Activated CD4-positive, alpha-beta T cell treated with anti-CD3 and anti-CD28 coated beads, Interleukin-2, amount 10 ng/mL, durations not matched to agents 7 days and 5 days (primary cell): ENCODE data around the gene SERPINB5. TPM values are rescaled to one million over a fixed set of nuclear protein-coding genes. Genes with fewer than 3 reads are reported as not detected.

Experiments
- CTCF ChIA-PET: fragments of 350-600 bp; sonication (Branson Sonifier 250); formaldehyde crosslinking; loops from one replicate; lab custom pipeline; 2021; ENCODE audit warnings: antibody characterized with exemption; lab: Charles Lee
- POLR2A ChIA-PET: fragments of 350-600 bp; sonication (Branson Sonifier 250); formaldehyde crosslinking; loops from one replicate; lab custom pipeline; 2021; ENCODE audit warnings: antibody characterized with exemption; lab: Charles Lee
- DNase-seq: peaks from one replicate; pipeline ENCODE4 v3.0.0-alpha.2; 2020
- H3K27ac Mint-ChIP-seq: one replicate; pipeline ENCODE4 v1.8.0; 2021; ENCODE audit warnings: mild to moderate bottlenecking, moderate library complexity, mixed read lengths
- H3K27me3 Mint-ChIP-seq: one replicate; pipeline ENCODE4 v1.8.0; 2021; ENCODE audit warnings: mixed read lengths
- H3K36me3 Mint-ChIP-seq: one replicate; pipeline ENCODE4 v1.8.0; 2021; ENCODE audit warnings: low read depth, mixed read lengths
- H3K4me1 Mint-ChIP-seq: one replicate; pipeline ENCODE4 v1.8.0; 2021; ENCODE audit warnings: mixed read lengths
- H3K4me3 Mint-ChIP-seq: one replicate; pipeline ENCODE4 v1.8.0; 2021; ENCODE audit warnings: mild to moderate bottlenecking, moderate library complexity, mixed read lengths
- H3K9me3 Mint-ChIP-seq: one replicate; pipeline ENCODE4 v1.8.0; 2021; ENCODE audit warnings: mixed read lengths
- total RNA-seq, 2 experiments: library from RNA; stranded (reverse); gene quantifications; one replicate each; pipeline ENCODE4 v1.2.3, GENCODE V29; 2021

SERPINB5 gene, protein sequence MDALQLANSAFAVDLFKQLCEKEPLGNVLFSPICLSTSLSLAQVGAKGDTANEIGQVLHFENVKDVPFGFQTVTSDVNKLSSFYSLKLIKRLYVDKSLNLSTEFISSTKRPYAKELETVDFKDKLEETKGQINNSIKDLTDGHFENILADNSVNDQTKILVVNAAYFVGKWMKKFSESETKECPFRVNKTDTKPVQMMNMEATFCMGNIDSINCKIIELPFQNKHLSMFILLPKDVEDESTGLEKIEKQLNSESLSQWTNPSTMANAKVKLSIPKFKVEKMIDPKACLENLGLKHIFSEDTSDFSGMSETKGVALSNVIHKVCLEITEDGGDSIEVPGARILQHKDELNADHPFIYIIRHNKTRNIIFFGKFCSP
- total RNA-seq: not detected

DNA sequence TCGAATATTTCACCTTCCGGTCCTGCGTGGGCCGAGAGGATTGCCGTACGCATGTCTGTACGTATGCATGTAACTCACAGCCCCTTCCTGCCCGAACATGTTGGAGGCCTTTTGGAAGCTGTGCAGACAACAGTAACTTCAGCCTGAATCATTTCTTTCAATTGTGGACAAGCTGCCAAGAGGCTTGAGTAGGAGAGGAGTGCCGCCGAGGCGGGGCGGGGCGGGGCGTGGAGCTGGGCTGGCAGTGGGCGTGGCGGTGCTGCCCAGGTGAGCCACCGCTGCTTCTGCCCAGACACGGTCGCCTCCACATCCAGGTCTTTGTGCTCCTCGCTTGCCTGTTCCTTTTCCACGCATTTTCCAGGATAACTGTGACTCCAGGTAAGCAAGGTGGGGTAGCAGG, at the start of gene SERPINB5:
Gene SERPINB5, plus strand, starts transcription at position 291 of the 400 bp plus-strand sequence. CDS start 7,471 bp downstream, outside the sequence.
- no peaks in the 10 kb centered on the region for H3K9me3 Mint-ChIP-seq
- H3K36me3 Mint-ChIP-seq: no peaks in the 10 kb centered on the region
- H3K4me1 Mint-ChIP-seq: peaks cover 1% of the 10 kb centered on the region
- ChIA-PET CTCF (interaction anchor here (0.6 kb wide), 1 partner anchor 38 kb away, joined by 4 read pairs; no protein-coding TSS in a partner anchor), POLR2A (no interaction called here)
- no peak within 1 kb of the TSS for H3K4me3 Mint-ChIP-seq
- peaks cover 29% of the 10 kb centered on the region for H3K27me3 Mint-ChIP-seq
- DNase-seq: no peak
- no peak within 1 kb of the TSS for H3K27ac Mint-ChIP-seq

DNA sequence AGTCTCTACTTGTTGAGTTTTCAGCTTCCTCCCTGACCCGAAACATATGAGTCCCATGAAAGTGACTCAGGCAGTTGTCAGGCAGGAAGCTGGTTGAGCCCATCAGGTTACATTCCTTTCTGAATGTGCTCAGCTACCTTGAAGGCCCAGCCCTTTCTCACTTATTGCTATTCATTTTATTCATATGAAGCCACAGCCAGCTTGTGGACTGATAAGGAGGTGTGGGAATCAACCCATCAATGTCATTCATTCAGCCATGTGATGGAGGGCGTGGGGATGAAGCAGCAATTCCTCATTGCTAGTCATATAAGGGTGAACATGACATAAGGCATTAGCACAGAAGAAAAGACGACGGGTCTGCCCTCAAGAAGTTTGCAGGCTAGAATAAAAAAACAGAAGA, 49.2 kb upstream of the SERPINB5 start:
- ChIA-PET CTCF (interaction anchor here (0.6 to 1.3 kb wide), 6 partner anchors 11 to 844 kb away, joined by 3 to 4 read pairs (median 3); no protein-coding TSS in a partner anchor), POLR2A (no interaction called here)
- no peak overlapping the region for H3K4me3 Mint-ChIP-seq

DNA sequence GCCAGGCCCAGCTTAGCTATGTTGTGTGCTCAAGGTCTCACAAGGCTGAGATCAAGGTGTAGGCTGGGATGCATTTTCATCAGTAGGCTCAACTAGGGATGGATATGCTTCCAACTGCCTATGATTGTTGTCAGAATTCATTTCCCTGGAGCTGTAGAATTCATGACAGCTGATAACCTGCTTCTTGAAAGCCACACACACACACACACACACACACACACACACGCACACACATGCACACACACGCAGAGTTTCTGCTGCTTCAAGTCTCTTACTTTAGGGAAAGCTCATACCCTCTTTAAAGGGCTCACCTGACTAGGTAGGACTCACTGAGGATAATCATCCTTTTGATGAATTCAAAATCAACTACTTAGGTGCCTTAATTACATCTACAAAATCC, 46.2 kb upstream of the SERPINB5 start:
- Mint-ChIP-seq H3K4me1 (peaks cover 6% of the 10 kb centered on the region), H3K36me3 (no peaks in the 10 kb centered on the region), H3K27ac (no peak overlapping the region), H3K4me3 (no peak overlapping the region), H3K9me3 (no peaks in the 10 kb centered on the region), H3K27me3 (peaks cover 47% of the 10 kb centered on the region)
- ChIA-PET POLR2A (no interaction called here), CTCF (interaction anchor here (0.6 kb wide), 2 partner anchors 8 to 48 kb away, joined by 3 read pairs; no protein-coding TSS in a partner anchor)
- DNase-seq: no peak

More for the DNA sequence above, 49.2 kb upstream of the SERPINB5 start:
- Mint-ChIP-seq H3K4me1 (peaks cover 15% of the 10 kb centered on the region), H3K27ac (no peak overlapping the region), H3K36me3 (no peaks in the 10 kb centered on the region), H3K27me3 (peaks cover 20% of the 10 kb centered on the region), H3K9me3 (no peaks in the 10 kb centered on the region)
- DNase-seq: no peak

DNA sequence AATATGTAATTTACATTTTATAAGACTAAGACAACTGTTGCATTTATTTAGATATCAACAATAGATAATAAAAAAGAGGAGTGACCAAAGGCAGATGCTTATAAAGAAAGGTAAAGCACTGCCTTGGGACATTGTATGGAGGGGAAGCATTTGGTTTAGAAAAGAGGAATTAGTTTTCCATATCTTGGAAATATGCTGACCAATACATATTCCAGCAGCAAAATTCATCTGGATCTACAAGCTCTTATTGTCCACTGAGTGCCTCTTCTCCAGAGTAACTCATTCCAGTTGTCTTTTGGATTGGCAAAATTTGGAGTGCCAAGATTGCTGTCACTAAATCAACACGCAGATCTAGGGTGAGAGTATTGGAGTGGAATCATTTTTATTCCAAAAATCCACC, 45.6 kb upstream of the SERPINB5 start:
- ChIA-PET CTCF (no interaction called here), POLR2A (no interaction called here)
- Mint-ChIP-seq H3K4me1 (peaks cover 6% of the 10 kb centered on the region), H3K27me3 (peaks cover 49% of the 10 kb centered on the region), H3K9me3 (no peaks in the 10 kb centered on the region), H3K27ac (no peak overlapping the region), H3K36me3 (no peaks in the 10 kb centered on the region), H3K4me3 (no peak overlapping the region)
- no peak for DNase-seq

DNA sequence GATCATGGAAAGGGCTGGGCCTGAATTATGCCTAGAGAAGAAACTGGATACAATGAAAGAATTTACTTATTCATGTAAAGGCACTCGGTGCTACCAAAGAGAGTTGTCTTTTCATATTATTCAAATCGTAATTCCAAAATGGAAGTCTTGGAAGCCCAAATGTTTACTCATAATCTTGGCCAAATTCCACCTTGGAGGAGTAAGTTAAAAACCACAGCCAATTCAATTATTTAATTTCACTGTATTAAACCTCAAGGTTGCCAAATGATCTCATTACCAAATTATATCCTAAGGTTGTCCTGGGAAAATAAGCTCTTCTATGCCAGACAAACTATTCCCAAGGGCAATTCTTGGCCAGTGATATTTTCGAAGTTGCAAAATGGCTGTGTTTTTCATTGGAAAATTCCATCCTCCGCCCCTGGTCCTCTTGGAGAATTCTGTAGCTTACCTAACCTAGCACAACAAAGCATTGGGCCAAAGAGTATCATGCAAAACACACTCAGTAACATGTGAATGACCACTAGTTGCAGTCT, 43.4 kb upstream of the SERPINB5 start:
- ChIA-PET CTCF (no interaction called here), POLR2A (no interaction called here)
- Mint-ChIP-seq H3K9me3 (no peaks in the 10 kb centered on the region), H3K36me3 (no peaks in the 10 kb centered on the region), H3K27me3 (peaks cover 53% of the 10 kb centered on the region), H3K4me1 (no peaks in the 10 kb centered on the region), H3K4me3 (no peak overlapping the region), H3K27ac (no peak overlapping the region)
- DNase-seq: no peak

DNA sequence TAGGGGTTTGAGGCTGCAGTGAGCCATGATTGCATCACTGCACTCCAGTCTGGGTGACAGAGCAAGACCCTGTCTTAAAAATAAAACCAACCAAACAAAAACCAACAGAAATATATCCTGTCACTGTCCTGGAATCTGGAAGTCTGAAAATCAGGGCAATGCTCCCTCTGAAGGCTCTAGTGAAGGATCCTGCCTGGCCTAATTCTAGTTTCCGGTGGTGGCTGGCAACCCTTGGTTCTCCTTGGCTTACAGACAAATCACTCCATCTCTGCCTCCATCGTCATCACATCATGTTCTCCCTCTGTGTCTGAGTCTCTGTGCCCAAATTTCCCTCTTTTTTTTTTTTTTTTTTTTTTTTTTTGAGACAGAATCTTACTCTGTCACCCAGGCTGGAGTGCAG, 38.6 kb upstream of the SERPINB5 start:
- no peak overlapping the region for H3K4me3 Mint-ChIP-seq
- CTCF ChIA-PET: interaction anchor here (0.6 to 2.0 kb wide), 10 partner anchors 8 to 723 kb away, joined by 3 to 7 read pairs (median 4); no protein-coding TSS in a partner anchor
- POLR2A ChIA-PET: no interaction called here
- H3K27ac Mint-ChIP-seq: no peak overlapping the region
- no peaks in the 10 kb centered on the region for H3K36me3 Mint-ChIP-seq
- peaks cover 26% of the 10 kb centered on the region for H3K27me3 Mint-ChIP-seq
- no peak for DNase-seq
- no peaks in the 10 kb centered on the region for H3K4me1 Mint-ChIP-seq
- H3K9me3 Mint-ChIP-seq: no peaks in the 10 kb centered on the region

DNA sequence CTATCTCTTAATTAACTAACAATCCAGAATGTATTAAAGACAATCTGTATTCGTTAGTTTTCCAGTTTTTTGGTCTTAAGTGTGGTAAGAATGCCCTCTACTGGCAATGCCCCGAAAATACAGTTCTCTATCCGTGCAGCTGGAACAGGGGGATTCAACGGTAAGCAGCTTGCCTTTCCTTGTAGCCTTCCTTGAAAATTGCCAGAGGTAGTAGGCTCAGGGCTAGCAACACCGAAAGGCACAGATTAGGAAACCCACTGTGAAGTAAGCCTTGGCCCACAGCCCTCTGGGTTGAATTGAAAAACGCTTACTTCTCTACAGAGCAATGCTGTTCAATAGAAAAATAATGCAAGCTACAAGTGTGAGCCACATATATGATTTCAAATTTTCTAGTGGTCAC, 37.4 kb upstream of the SERPINB5 start:
- ChIA-PET POLR2A (no interaction called here), CTCF (interaction anchor here (0.5 to 2.0 kb wide), 18 partner anchors 9 to 725 kb away, joined by 3 to 8 read pairs (median 4); partner anchors contain the start of gene VPS4B)
- Mint-ChIP-seq H3K4me1 (no peaks in the 10 kb centered on the region), H3K27ac (no peak overlapping the region), H3K9me3 (no peaks in the 10 kb centered on the region), H3K36me3 (no peaks in the 10 kb centered on the region), H3K27me3 (peaks cover 17% of the 10 kb centered on the region), H3K4me3 (no peak overlapping the region)
- DNase-seq: peak; percentile 43

DNA sequence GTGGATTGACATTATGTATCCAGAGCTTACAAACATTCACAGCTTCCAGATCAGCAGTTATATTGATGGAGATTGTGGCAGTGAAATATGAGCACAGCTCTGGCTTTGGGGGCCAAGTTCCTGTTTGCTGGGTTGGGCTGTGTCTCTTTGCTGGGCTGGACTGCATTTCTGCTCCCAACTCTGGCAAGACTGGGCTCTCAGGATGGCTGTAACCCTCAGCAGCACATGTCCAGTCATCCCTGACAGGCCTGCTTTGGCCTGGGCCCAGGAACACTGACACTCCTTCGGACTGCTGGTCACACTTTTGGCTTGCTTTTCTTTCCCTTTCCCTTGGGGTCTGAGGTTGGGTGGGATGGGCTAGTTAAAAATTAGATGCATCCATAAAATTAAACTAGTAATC, 36.5 kb upstream of the SERPINB5 start:
- Mint-ChIP-seq H3K36me3 (no peaks in the 10 kb centered on the region), H3K27ac (no peak overlapping the region), H3K4me1 (no peaks in the 10 kb centered on the region), H3K27me3 (peaks cover 9% of the 10 kb centered on the region), H3K9me3 (no peaks in the 10 kb centered on the region), H3K4me3 (no peak overlapping the region)
- ChIA-PET POLR2A (no interaction called here), CTCF (interaction anchor here (0.5 to 2.0 kb wide), 4 partner anchors 12 to 446 kb away, joined by 4 to 8 read pairs (median 6); no protein-coding TSS in a partner anchor)
- DNase-seq: no peak

DNA sequence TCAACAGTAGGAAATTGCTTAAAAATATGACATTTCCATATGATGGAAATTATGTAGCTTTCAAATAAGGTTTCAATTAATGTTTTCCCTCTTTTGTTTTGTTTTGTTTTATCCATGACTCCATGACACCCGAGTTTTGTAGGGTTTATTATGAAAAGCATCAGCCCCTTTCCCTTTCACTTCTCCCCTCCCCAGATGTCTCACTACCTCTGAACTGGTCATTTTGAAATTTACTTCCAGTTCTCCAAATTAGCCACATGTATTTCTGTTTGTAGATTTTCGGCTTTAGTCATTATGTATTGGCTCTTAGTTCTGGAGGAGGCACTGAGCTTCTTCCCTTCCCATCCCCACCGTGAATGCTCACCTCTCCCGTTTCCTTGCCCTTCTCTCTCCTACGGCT, 35.9 kb upstream of the SERPINB5 start:
- H3K36me3 Mint-ChIP-seq: no peaks in the 10 kb centered on the region
- POLR2A ChIA-PET: no interaction called here
- CTCF ChIA-PET: interaction anchor here (1.5 kb wide), 1 partner anchor 126 kb away, joined by 3 read pairs; no protein-coding TSS in a partner anchor
- no peak for DNase-seq
- no peak overlapping the region for H3K27ac Mint-ChIP-seq
- H3K27me3 Mint-ChIP-seq: peaks cover 6% of the 10 kb centered on the region
- no peak overlapping the region for H3K4me3 Mint-ChIP-seq
- no peaks in the 10 kb centered on the region for H3K4me1 Mint-ChIP-seq
- no peaks in the 10 kb centered on the region for H3K9me3 Mint-ChIP-seq

DNA sequence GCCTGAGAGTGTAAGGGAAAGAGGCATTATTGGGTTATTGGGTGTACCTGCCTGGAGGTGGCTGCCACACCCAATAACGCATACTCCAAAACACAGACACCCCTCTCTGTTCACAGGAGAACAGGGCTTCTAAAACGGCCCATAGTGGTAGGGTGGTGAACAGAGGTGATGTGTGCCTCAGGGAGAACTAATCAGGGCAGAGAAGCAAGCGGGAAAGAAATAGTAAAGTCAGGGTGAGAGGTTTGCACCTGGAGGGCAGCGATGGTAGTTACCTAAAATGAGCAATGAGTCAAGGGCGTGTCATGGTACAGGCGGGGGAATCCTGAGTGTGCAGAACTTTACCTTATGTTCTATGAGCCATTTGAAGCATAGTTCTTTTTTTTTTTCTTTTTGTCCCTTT, 32.9 kb upstream of the SERPINB5 start:
- no peaks in the 10 kb centered on the region for H3K9me3 Mint-ChIP-seq
- H3K27ac Mint-ChIP-seq: no peak overlapping the region
- ChIA-PET CTCF (interaction anchor here (1.0 kb wide), 1 partner anchor 120 kb away, joined by 3 read pairs; no protein-coding TSS in a partner anchor), POLR2A (no interaction called here)
- H3K27me3 Mint-ChIP-seq: no peaks in the 10 kb centered on the region
- H3K4me3 Mint-ChIP-seq: no peak overlapping the region
- DNase-seq: no peak
- no peaks in the 10 kb centered on the region for H3K4me1 Mint-ChIP-seq
- no peaks in the 10 kb centered on the region for H3K36me3 Mint-ChIP-seq

DNA sequence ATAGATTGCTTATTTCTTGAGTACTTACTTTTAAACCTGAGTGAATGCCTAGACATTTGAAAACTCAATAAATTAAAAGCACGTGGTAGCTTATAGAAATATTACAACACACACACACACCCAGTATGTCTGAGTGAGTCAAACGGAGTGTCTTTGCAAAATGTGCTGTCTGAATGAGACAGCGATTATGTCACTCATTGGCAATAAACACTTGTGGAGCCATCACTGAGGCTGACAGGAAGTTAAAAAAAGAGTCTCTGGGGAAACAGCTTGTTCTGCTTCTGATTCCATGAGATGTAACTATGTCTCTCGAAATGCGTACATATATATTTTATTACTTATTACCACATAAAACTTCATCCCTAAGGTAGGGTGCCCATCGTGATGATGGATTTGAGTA, 32.2 kb upstream of the SERPINB5 start:
- ChIA-PET CTCF (interaction anchor here (1.0 kb wide), 1 partner anchor 121 kb away, joined by 3 read pairs; no protein-coding TSS in a partner anchor), POLR2A (no interaction called here)
- no peak for DNase-seq
- no peaks in the 10 kb centered on the region for H3K36me3 Mint-ChIP-seq
- no peak overlapping the region for H3K4me3 Mint-ChIP-seq
- H3K27ac Mint-ChIP-seq: no peak overlapping the region
- H3K27me3 Mint-ChIP-seq: no peaks in the 10 kb centered on the region
- no peaks in the 10 kb centered on the region for H3K4me1 Mint-ChIP-seq
- no peaks in the 10 kb centered on the region for H3K9me3 Mint-ChIP-seq

DNA sequence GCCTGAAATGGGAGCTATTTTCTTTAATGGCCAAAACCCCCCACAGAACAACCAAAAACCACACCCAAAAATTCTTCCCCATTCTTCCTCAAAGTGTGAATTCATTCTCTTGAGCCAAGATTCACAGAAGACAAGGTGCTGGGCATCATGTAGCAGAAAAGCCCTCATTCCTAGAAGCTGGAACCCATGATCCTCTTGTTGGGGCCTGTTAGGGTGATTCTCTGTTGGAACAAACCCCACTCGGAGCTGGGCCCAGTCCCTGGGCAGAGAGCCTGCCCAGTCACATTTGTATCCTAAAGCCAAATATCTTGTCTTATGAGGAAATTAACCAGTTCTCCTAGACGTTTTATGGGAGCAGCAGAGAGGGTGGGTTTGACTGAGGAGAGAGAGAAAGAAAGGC, 31.7 kb upstream of the SERPINB5 start:
- no peaks in the 10 kb centered on the region for H3K4me1 Mint-ChIP-seq
- ChIA-PET CTCF (interaction anchor here (1.0 kb wide), 1 partner anchor 121 kb away, joined by 3 read pairs; no protein-coding TSS in a partner anchor), POLR2A (no interaction called here)
- H3K27me3 Mint-ChIP-seq: no peaks in the 10 kb centered on the region
- no peak overlapping the region for H3K27ac Mint-ChIP-seq
- no peak for DNase-seq
- H3K36me3 Mint-ChIP-seq: no peaks in the 10 kb centered on the region
- no peak overlapping the region for H3K4me3 Mint-ChIP-seq
- H3K9me3 Mint-ChIP-seq: no peaks in the 10 kb centered on the region

DNA sequence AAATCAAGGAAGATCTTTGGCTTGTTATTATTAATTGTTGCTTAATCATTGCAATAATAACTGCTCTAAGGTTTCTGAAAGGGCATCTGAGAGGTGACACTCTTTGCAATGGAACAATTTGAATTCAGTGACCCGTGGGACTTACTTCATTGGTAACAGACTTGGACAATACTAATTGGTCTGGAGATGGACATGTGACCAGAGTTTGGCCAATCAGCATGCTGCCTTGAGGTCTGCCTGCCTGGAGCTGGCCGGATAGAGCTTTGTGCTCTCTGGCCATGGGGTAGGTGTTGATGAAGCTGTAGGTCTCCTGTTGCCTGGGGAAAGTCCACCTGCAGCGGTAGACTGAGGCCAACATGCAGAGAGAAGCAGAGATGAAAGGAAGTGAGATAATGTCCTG, 30.5 kb upstream of the SERPINB5 start:
- no peaks in the 10 kb centered on the region for H3K9me3 Mint-ChIP-seq
- ChIA-PET POLR2A (interaction anchor here (0.6 kb wide), 1 partner anchor 37 kb away, joined by 3 read pairs; no protein-coding TSS in a partner anchor), CTCF (interaction anchor here (1.0 kb wide), 1 partner anchor 1066 kb away, joined by 3 read pairs; no protein-coding TSS in a partner anchor)
- no peaks in the 10 kb centered on the region for H3K36me3 Mint-ChIP-seq
- no peak for DNase-seq
- no peaks in the 10 kb centered on the region for H3K4me1 Mint-ChIP-seq
- no peak overlapping the region for H3K4me3 Mint-ChIP-seq
- H3K27ac Mint-ChIP-seq: no peak overlapping the region
- no peaks in the 10 kb centered on the region for H3K27me3 Mint-ChIP-seq
